GM23338 (cell line): ENCODE measurements around the gene TMEM45A.

Experiments used
- CTCF ChIP-seq, 2 experiments: fragments of 200-600 bp in 1 of 2; sonication (generic) in 1 of 2; conservative IDR thresholded peaks; 2 replicates each; pipeline versions ENCODE4 v1.5.1 to v1.6.1; 2016 to 2017; ENCODE audit warnings: antibody characterized with exemption in 2 of 2, low read depth in 2 of 2, mild to moderate bottlenecking in 2 of 2, moderate library complexity in 1 of 2
- EZH2 ChIP-seq: fragments of 200-600 bp; sonication (generic); IDR thresholded peaks from one replicate; pipeline ENCODE4 v1.8.0; 2017; ENCODE audit warnings: antibody characterized with exemption, mild to moderate bottlenecking, low read depth; ENCODE audit not compliant: unreplicated experiment
- EZH2phosphoT487 ChIP-seq: fragments of 200-600 bp; sonication (generic); IDR thresholded peaks from one replicate; pipeline ENCODE4 v1.8.1; 2018; ENCODE audit warnings: antibody characterized with exemption; ENCODE audit not compliant: unreplicated experiment
- JUNB ChIP-seq: IDR thresholded peaks from one replicate; pipeline ENCODE4 v1.6.1; 2016; ENCODE audit warnings: antibody characterized with exemption; ENCODE audit not compliant: unreplicated experiment
- NANOG ChIP-seq: IDR thresholded peaks from 2 replicates; pipeline ENCODE4 v1.6.1; 2016; ENCODE audit warnings: antibody characterized with exemption, borderline replicate concordance
- POLR2AphosphoS5 ChIP-seq: IDR thresholded peaks from 2 replicates; pipeline ENCODE4 v1.6.1; 2016; ENCODE audit warnings: antibody characterized with exemption, low read depth
- REST ChIP-seq: IDR thresholded peaks from one replicate; pipeline ENCODE4 v1.6.1; 2018; ENCODE audit warnings: antibody characterized with exemption; ENCODE audit not compliant: unreplicated experiment
- STAT1 ChIP-seq: IDR thresholded peaks from one replicate; pipeline ENCODE4 v1.6.1; 2016; ENCODE audit warnings: antibody characterized with exemption; ENCODE audit not compliant: unreplicated experiment

- no peak for TF ChIP-seq CTCF (conservative IDR thresholded peaks at IDR 0.05; ENCODE audit: low read depth in 2 of 2)
- TF ChIP-seq EZH2: no peak
- TF ChIP-seq REST: no peak
- TF ChIP-seq NANOG: no peak
- TF ChIP-seq JUNB: no peak
- TF ChIP-seq POLR2AphosphoS5: no peak
- TF ChIP-seq EZH2phosphoT487: no peak
- TF ChIP-seq STAT1: no peak
These were observed 4.4 kb downstream of the TMEM45A start for GRCh38 chr3:100496711-100497261.
